ENCODE measurements around the gene SLC10A2.

Gene SLC10A2

DNA sequence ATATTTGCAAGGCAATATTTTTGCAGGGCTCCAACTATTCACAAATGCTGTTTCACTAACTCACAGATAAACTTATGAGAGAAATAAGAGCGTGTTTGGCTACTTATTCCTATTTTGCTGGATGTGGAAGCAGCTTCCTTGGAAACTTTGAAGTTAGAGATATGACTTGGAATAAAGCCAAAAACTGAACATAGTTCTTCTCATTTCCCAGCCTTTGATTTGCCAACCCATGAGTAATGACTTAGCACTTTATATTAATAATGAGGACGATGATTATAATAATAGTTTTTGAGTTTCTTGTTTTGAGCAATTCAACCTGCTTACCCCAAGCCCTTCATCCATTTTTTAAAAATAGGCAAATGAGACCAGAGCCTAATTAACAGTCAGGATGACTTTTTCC lies 47.7 kb downstream of the SLC10A2 start:
- no peak overlapping the region for H3K9ac ChIP-seq (ENCODE audit: low read length)
- no peaks in the 10 kb centered on the region for H4K20me1 ChIP-seq (ENCODE audit: insufficient read depth, low read length)
- no peak overlapping the region for H3K4me2 ChIP-seq (ENCODE audit: low read length)
- peaks cover 9% of the 10 kb centered on the region; the same call in 1 of the 2 replicates for H3K9me3 ChIP-seq (ENCODE audit: low read length)
- no peaks in the 10 kb centered on the region for H3F3A ChIP-seq (ENCODE audit: insufficient read depth, low read length)
- H2AFZ ChIP-seq (ENCODE audit: low read length) = peak overlapping the region; percentile 43; the same call in 1 of the 2 replicates
- H3K4me1 ChIP-seq (ENCODE audit: insufficient read depth, low read length, severe bottlenecking) = peaks cover 9% of the 10 kb centered on the region
- H3K36me3 ChIP-seq (ENCODE audit: insufficient read depth, low read length) = no peaks in the 10 kb centered on the region
- TF ChIP-seq EZH2 (IDR thresholded peaks at IDR 0.05; ENCODE audit: borderline replicate concordance, low read length) = no peak
- TF ChIP-seq, protein P1, sequence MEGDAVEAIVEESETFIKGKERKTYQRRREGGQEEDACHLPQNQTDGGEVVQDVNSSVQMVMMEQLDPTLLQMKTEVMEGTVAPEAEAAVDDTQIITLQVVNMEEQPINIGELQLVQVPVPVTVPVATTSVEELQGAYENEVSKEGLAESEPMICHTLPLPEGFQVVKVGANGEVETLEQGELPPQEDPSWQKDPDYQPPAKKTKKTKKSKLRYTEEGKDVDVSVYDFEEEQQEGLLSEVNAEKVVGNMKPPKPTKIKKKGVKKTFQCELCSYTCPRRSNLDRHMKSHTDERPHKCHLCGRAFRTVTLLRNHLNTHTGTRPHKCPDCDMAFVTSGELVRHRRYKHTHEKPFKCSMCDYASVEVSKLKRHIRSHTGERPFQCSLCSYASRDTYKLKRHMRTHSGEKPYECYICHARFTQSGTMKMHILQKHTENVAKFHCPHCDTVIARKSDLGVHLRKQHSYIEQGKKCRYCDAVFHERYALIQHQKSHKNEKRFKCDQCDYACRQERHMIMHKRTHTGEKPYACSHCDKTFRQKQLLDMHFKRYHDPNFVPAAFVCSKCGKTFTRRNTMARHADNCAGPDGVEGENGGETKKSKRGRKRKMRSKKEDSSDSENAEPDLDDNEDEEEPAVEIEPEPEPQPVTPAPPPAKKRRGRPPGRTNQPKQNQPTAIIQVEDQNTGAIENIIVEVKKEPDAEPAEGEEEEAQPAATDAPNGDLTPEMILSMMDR (IDR thresholded peaks at IDR 0.05; ENCODE audit: low read length) = no peak
- no peaks in the 10 kb centered on the region for H3K9me2 ChIP-seq (ENCODE audit: low read depth, low read length)
- no peaks in the 10 kb centered on the region for H3K79me2 ChIP-seq (ENCODE audit: insufficient read depth, low read length)
- no peak overlapping the region for H3K4me3 ChIP-seq (ENCODE audit: low read depth, low read length, poor library complexity, severe bottlenecking)
- H3K27me3 ChIP-seq (ENCODE audit: insufficient read depth, low read length) = no peaks in the 10 kb centered on the region
- H3K27ac ChIP-seq (ENCODE audit: low read depth, low read length, poor library complexity, severe bottlenecking) = no peak overlapping the region

GRCh38 chr13:103012646-103013045 lies 53.6 kb downstream of the SLC10A2 start:
- Histone ChIP-seq H3K27ac (ENCODE audit: low read depth, low read length, poor library complexity, severe bottlenecking) (no peak overlapping the region), H3F3A (ENCODE audit: insufficient read depth, low read length) (no peaks in the 10 kb centered on the region), H3K9me2 (ENCODE audit: low read depth, low read length) (no peaks in the 10 kb centered on the region), H3K4me1 (ENCODE audit: insufficient read depth, low read length, severe bottlenecking) (peaks cover 13% of the 10 kb centered on the region), H3K4me2 (ENCODE audit: low read length) (no peak overlapping the region), H3K4me3 (ENCODE audit: low read depth, low read length, poor library complexity, severe bottlenecking) (no peak overlapping the region), H2AFZ (ENCODE audit: low read length) (no peak overlapping the region), H4K20me1 (ENCODE audit: insufficient read depth, low read length) (no peaks in the 10 kb centered on the region), H3K79me2 (ENCODE audit: insufficient read depth, low read length) (no peaks in the 10 kb centered on the region), H3K9me3 (ENCODE audit: low read length) (peaks cover 5% of the 10 kb centered on the region; the same call in 1 of the 2 replicates), H3K27me3 (ENCODE audit: insufficient read depth, low read length) (no peaks in the 10 kb centered on the region), H3K9ac (ENCODE audit: low read length) (no peak overlapping the region), H3K36me3 (ENCODE audit: insufficient read depth, low read length) (no peaks in the 10 kb centered on the region)
- no peak for TF ChIP-seq EZH2 (IDR thresholded peaks at IDR 0.05; ENCODE audit: borderline replicate concordance, low read length)
- TF ChIP-seq, protein P1 (IDR thresholded peaks at IDR 0.05; ENCODE audit: low read length) = no peak

- no peaks in the 10 kb centered on the region for H3K36me3 ChIP-seq (ENCODE audit: insufficient read depth, low read length)
- peaks cover 31% of the 10 kb centered on the region for H3K4me1 ChIP-seq (ENCODE audit: insufficient read depth, low read length, severe bottlenecking)
- H3K9me3 ChIP-seq (ENCODE audit: low read length) = peaks cover 11% of the 10 kb centered on the region; the same call in 1 of the 2 replicates
- H3K27ac ChIP-seq (ENCODE audit: low read depth, low read length, poor library complexity, severe bottlenecking) = peak overlapping the region; percentile 99
- H3F3A ChIP-seq (ENCODE audit: insufficient read depth, low read length) = no peaks in the 10 kb centered on the region
- no peak overlapping the region for H3K4me3 ChIP-seq (ENCODE audit: low read depth, low read length, poor library complexity, severe bottlenecking)
- no peaks in the 10 kb centered on the region for H3K9me2 ChIP-seq (ENCODE audit: low read depth, low read length)
- no peaks in the 10 kb centered on the region for H3K79me2 ChIP-seq (ENCODE audit: insufficient read depth, low read length)
- H3K27me3 ChIP-seq (ENCODE audit: insufficient read depth, low read length) = no peaks in the 10 kb centered on the region
- no peak overlapping the region for H2AFZ ChIP-seq (ENCODE audit: low read length)
- no peak for TF ChIP-seq EZH2 (IDR thresholded peaks at IDR 0.05; ENCODE audit: borderline replicate concordance, low read length)
- TF ChIP-seq, protein P1 (IDR thresholded peaks at IDR 0.05; ENCODE audit: low read length) = no peak
- H4K20me1 ChIP-seq (ENCODE audit: insufficient read depth, low read length) = no peaks in the 10 kb centered on the region
- no peak overlapping the region for H3K4me2 ChIP-seq (ENCODE audit: low read length)
- no peak overlapping the region for H3K9ac ChIP-seq (ENCODE audit: low read length)
Observed at GRCh38 chr13:103009051-103009840, 57.0 kb downstream of the SLC10A2 start.
